HepG2 (cell line): Measurements from ENCODE around the gene HINT2. TPM values are rescaled to one million over a fixed set of nuclear protein-coding genes. Genes with fewer than 3 reads are reported as not detected.
A peak's percentile ranks its signal among the peaks of the same experiment; 100 is the strongest.

Experiments used
- ATAC-seq: fragments of 200-7000 bp; cut with Tn5 transposase; 3 replicates; pipeline ENCODE4 v1.9.1; 2020; ENCODE audit warnings: mild to moderate bottlenecking, moderate library complexity
- BruUV-seq: library from RNA; stranded (reverse); fragments of 400-500 nt; replicated peaks from 2 replicates; lab custom pipeline; 2021; lab: Mats Ljungman, UMichigan
- CTCF ChIA-PET: fragments of 300-600 bp; formaldehyde crosslinking; extraction: SDS; loops from one replicate; lab custom pipeline; 2021; ENCODE audit warnings: low total read pairs, inconsistent platforms, low intra/inter-chr PET ratio; lab: Yijun Ruan, JAX
- POLR2A ChIA-PET: fragments of 350-600 bp; sonication (Branson Sonifier 250); formaldehyde crosslinking; loops from one replicate; lab custom pipeline; 2020; ENCODE audit warnings: antibody characterized with exemption, inconsistent platforms; lab: Yijun Ruan, JAX
- DNase-seq: peaks from one replicate; pipeline ENCODE4 v3.0.0-alpha.2; 2015; ENCODE audit warnings: low spot score
- FAIRE-seq: peaks from 3 replicates; lab custom pipeline; 2011; peaks lifted over from hg19 to GRCh38; lab: Jason Lieb, UNC
- H2AFZ ChIP-seq: one replicate; pipeline ENCODE4 v1.6.1; 2011; ENCODE audit warnings: low read length, inconsistent platforms
- H3K27ac ChIP-seq: fragments of 300-600 bp; 3 replicates; pipeline ENCODE4 v1.8.0; 2011; ENCODE audit warnings: mixed run types, mild to moderate bottlenecking, mixed read lengths, low read length, inconsistent platforms; ENCODE audit not compliant: insufficient read depth; ENCODE audit errors: extremely low read length
- H3K27me3 ChIP-seq, 2 experiments: fragments of 200-600 bp in 1 of 2; 2 replicates in 1 of 2; 3 replicates in 1 of 2; pipeline versions ENCODE4 v1.6.0 to v1.8.0; 2011; ENCODE audit warnings: low read length in 2 of 2, mild to moderate bottlenecking in 2 of 2, moderate library complexity in 2 of 2, inconsistent platforms in 1 of 2; ENCODE audit not compliant: insufficient read depth in 2 of 2, control insufficient read depth in 1 of 2
- H3K36me3 ChIP-seq, 2 experiments: fragments of 200-600 bp in 1 of 2; replicated peaks in 1 of 2; 2 replicates in 1 of 2; 3 replicates in 1 of 2; pipeline versions ENCODE4 v1.5.1 to v1.8.0; 2011; ENCODE audit warnings: low read length in 2 of 2, inconsistent platforms in 1 of 2; ENCODE audit not compliant: insufficient read depth in 2 of 2, control insufficient read depth in 1 of 2
- H3K4me1 ChIP-seq: 2 replicates; pipeline ENCODE4 v1.5.1; 2012; ENCODE audit warnings: low read length, inconsistent platforms; ENCODE audit not compliant: insufficient read depth
- H3K4me2 ChIP-seq: 2 replicates; pipeline ENCODE4 v1.6.0; 2011; ENCODE audit warnings: low read depth, low read length, inconsistent platforms
- H3K4me3 ChIP-seq, 3 experiments: fragments of 200-600 bp in 1 of 3; sonication (generic), shearing (Covaris generic) in 1 of 3; replicated peaks in 1 of 3; 2 replicates each; pipeline ENCODE4 v1.5.1; 2011 to 2016; ENCODE audit warnings: low read length in 3 of 3, inconsistent platforms in 2 of 3, low read depth in 2 of 3, mild to moderate bottlenecking in 2 of 3, control low read depth in 1 of 3, mixed read lengths in 1 of 3; ENCODE audit not compliant: insufficient read depth in 1 of 3
- H3K79me2 ChIP-seq: one replicate; pipeline ENCODE4 v1.6.1; 2011; ENCODE audit warnings: low read length, inconsistent platforms; ENCODE audit not compliant: insufficient read depth
- H3K9ac ChIP-seq: 2 replicates; pipeline ENCODE4 v1.6.0; 2011; ENCODE audit warnings: mild to moderate bottlenecking, low read depth, low read length, inconsistent platforms; ENCODE audit not compliant: insufficient read depth
- H3K9me3 ChIP-seq: 2 replicates; pipeline ENCODE4 v1.5.1; 2012; ENCODE audit warnings: mild to moderate bottlenecking, low read length
- H4K20me1 ChIP-seq: 2 replicates; pipeline ENCODE4 v1.6.0; 2011; ENCODE audit warnings: inconsistent platforms, mild to moderate bottlenecking, low read length, moderate library complexity; ENCODE audit not compliant: insufficient read depth
- AGO1 ChIP-seq: fragments of 200-400 bp; formaldehyde crosslinking; IDR thresholded peaks from 2 replicates; pipeline ENCODE4 v1.6.1; 2017; ENCODE audit warnings: mild to moderate bottlenecking, low read depth, low read length, moderate library complexity; ENCODE audit not compliant: poor library complexity, severe bottlenecking
- BRCA1 ChIP-seq: sonication (generic); formaldehyde crosslinking; IDR thresholded peaks from 2 replicates; pipeline ENCODE4 v1.4.0; 2020; ENCODE audit warnings: missing genetic modification reagents
- HHEX ChIP-seq: IDR thresholded peaks from 2 replicates; pipeline ENCODE4 v1.6.1; 2016; ENCODE audit warnings: control low read depth
- PHF20 ChIP-seq: sonication (generic); formaldehyde crosslinking; IDR thresholded peaks from 2 replicates; pipeline ENCODE4 v1.5.0; 2020; ENCODE audit warnings: mild to moderate bottlenecking, missing genetic modification reagents
- RAD21 ChIP-seq: fragments of 450-650 bp; formaldehyde crosslinking; IDR thresholded peaks from 2 replicates; pipeline ENCODE4 v1.5.0; 2020; ENCODE audit warnings: mild to moderate bottlenecking
- RNF2 ChIP-seq: fragments of 450-650 bp; conservative IDR thresholded peaks from 2 replicates; pipeline ENCODE4 v1.6.1; 2016; ENCODE audit warnings: low read depth
- TEAD3 ChIP-seq: optimal IDR thresholded peaks from 2 replicates; pipeline ENCODE3; 2016; ENCODE audit warnings: borderline replicate concordance
- ZBTB3 ChIP-seq: sonication (generic); formaldehyde crosslinking; IDR thresholded peaks from 2 replicates; pipeline ENCODE4 v1.4.0; 2020; ENCODE audit warnings: low read depth, mild to moderate bottlenecking, moderate library complexity, missing genetic modification reagents, borderline replicate concordance
- ZBTB42 ChIP-seq: sonication (generic); formaldehyde crosslinking; IDR thresholded peaks from 2 replicates; pipeline ENCODE4 v1.5.0; 2020; ENCODE audit warnings: mild to moderate bottlenecking, missing genetic modification reagents
- ZNF124 ChIP-seq: sonication (generic); formaldehyde crosslinking; IDR thresholded peaks from 2 replicates; pipeline ENCODE4 v1.4.0; 2020; ENCODE audit warnings: missing genetic modification reagents
- ZNF180 ChIP-seq: sonication (generic); formaldehyde crosslinking; IDR thresholded peaks from 2 replicates; pipeline ENCODE4 v1.4.0; 2020; ENCODE audit warnings: low read depth, missing genetic modification reagents, borderline replicate concordance
- ZNF430 ChIP-seq: sonication (generic); formaldehyde crosslinking; IDR thresholded peaks from 2 replicates; pipeline ENCODE4 v1.9.0; 2021; ENCODE audit warnings: mild to moderate bottlenecking, missing genetic modification reagents
- ZNF431 ChIP-seq: sonication (generic); formaldehyde crosslinking; IDR thresholded peaks from 2 replicates; pipeline ENCODE4 v1.9.0; 2022; ENCODE audit warnings: missing genetic modification reagents, low read depth, mild to moderate bottlenecking, borderline replicate concordance
- ZNF44 ChIP-seq: sonication (generic); formaldehyde crosslinking; IDR thresholded peaks from 2 replicates; pipeline ENCODE4 v1.5.1; 2020; ENCODE audit warnings: mild to moderate bottlenecking, missing genetic modification reagents
- ZNF556 ChIP-seq: sonication (generic); formaldehyde crosslinking; IDR thresholded peaks from 2 replicates; pipeline ENCODE4 v1.4.0; 2020; ENCODE audit warnings: mild to moderate bottlenecking, missing genetic modification reagents, borderline replicate concordance
- ZNF569 ChIP-seq: sonication (generic); formaldehyde crosslinking; IDR thresholded peaks from 2 replicates; pipeline ENCODE4 v1.5.0; 2020; ENCODE audit warnings: mild to moderate bottlenecking, missing genetic modification reagents, moderate library complexity, borderline replicate concordance
- ZNF660 ChIP-seq: sonication (generic); formaldehyde crosslinking; IDR thresholded peaks from 2 replicates; pipeline ENCODE4 v1.5.1; 2020; ENCODE audit warnings: mild to moderate bottlenecking, low read depth, missing genetic modification reagents, borderline replicate concordance
- WGBS: methylation state at CpG from one replicate; pipeline ENCODE4 v1.1.6; 2017; ENCODE audit warnings: low lambda C conversion rate; 5-methylcytosine and 5-hydroxymethylcytosine counted together
- in situ Hi-C: cut with HindIII; loops from 2 replicates; pipeline ENCODE4 v1.10.0; 2017; ENCODE audit warnings: low pct_unique_long_range_greater_than_20kb; ENCODE audit not compliant: extremely low pct_ligation_motif_present
- intact Hi-C: fragments of 100-400 bp; cut with micrococcal nuclease; formaldehyde crosslinking; loops from one replicate; pipeline ENCODE4 v1.10.0; 2022; ENCODE audit not compliant: unreplicated experiment
- polyA plus RNA-seq, 8 experiments: library from polyadenylated mRNA; depleted of rRNA in 3 of 8; stranded (reverse) in 7 of 8; unstranded in 1 of 8; fragments of >200 nt; fragmentation: Illumina TruSeq in 4 of 8; extraction: Trizol in 4 of 8; gene quantifications; 2 replicates each; pipeline versions ENCODE4 v1.2.1 to v1.2.3, GENCODE V29; 2011 to 2016; ENCODE audit warnings: low read depth in 4 of 8, missing spikeins in 1 of 8, mixed read lengths in 1 of 8; ENCODE audit not compliant: insufficient read depth in 1 of 8
- total RNA-seq, 5 experiments: library from RNA; depleted of rRNA; stranded (reverse); fragments of >200 nt; fragmentation: Illumina TruSeq; extraction: Trizol; gene quantifications; 2 replicates each; pipeline ENCODE4 v1.2.3, GENCODE V29; 2016; ENCODE audit warnings: low read depth in 1 of 5
- TF ChIP-seq, protein P1 (sequence below): IDR thresholded peaks from 2 replicates; pipeline ENCODE4 v1.6.1; 2016; ENCODE audit warnings: mild to moderate bottlenecking
- TF ChIP-seq, protein P2 (sequence below): sonication (generic); formaldehyde crosslinking; IDR thresholded peaks from 2 replicates; pipeline ENCODE4 v1.5.1; 2020; ENCODE audit warnings: mild to moderate bottlenecking, missing genetic modification reagents, moderate library complexity
- TF ChIP-seq, protein P3 (sequence below): sonication (generic); formaldehyde crosslinking; IDR thresholded peaks from 2 replicates; pipeline ENCODE4 v1.4.0; 2020; ENCODE audit warnings: mild to moderate bottlenecking, missing genetic modification reagents
- TF ChIP-seq, protein P4 (sequence below): sonication (generic); IDR thresholded peaks from 2 replicates; pipeline ENCODE4 v1.6.1; 2016; ENCODE audit warnings: low read depth, borderline replicate concordance

The HINT2 gene
- total and polyA plus RNA-seq, 2 of the 13 experiments (the other 11 are each of a cell fraction or from before 2014, with no cell fraction given), result 37.9 to 56.2 TPM

DNA sequence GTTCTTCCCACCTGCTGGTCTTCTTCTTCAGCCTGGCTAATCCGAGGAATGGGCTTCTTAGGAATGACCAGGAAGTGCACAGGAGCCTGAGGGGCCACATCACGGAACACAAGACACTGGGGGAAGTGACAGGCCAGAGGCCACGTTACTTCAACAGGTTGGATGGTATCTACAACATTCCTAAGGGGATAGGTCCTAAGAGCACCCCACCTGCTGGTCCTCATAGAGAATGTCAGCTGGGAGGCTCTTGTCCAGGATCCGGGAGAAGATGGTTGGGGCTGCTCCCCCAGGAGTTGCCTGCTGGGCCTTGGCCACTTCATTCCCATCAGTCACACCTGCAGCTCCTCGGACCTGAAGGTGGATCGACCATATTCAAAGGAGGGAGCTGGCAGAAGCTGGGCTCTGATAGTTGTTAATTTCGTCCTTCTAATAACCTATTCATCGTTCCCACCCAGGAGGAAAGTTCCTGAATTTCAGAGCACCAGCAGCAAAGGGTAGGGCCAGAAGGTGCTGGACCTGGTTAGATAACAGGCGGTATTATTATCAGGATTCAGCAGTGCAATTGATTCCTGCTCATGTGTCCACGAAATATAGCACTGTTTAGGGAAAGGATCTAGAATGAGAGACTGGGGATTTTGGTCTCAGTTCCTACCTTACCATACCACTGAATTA, 1.3 kb downstream of the HINT2 start:
- POLR2A ChIA-PET, result interaction anchor here (0.6 to 2.1 kb wide), 12 partner anchors 12 to 156 kb away, joined by 3 to 16 read pairs (median 8); partner anchors contain the start of genes CCDC107, CREB3, FAM221B and GBA2
- peak overlapping the region; percentile 77 for H3K4me2 ChIP-seq
- H3K9ac ChIP-seq, result peak overlapping the region; percentile 98
- no peaks in the 10 kb centered on the region for H3K27me3 ChIP-seq
- CTCF ChIA-PET, result interaction anchor here (1.7 kb wide), 1 partner anchor 23 kb away, joined by 14 read pairs; no protein-coding TSS in a partner anchor
- peak; percentile 5; the same call in 1 of the 3 replicates for ATAC-seq
- FAIRE-seq, result peak; percentile 83
- no peak overlapping the region for H2AFZ ChIP-seq
- WGBS, result 35% methylated on average over 9 of the region's 10 CpGs
- peak overlapping the region; percentile 99 for H3K27ac ChIP-seq
- BruUV-seq, result TSS peak; percentile 84
- H3K4me1 ChIP-seq, result peaks cover 44% of the 10 kb centered on the region
- no peaks in the 10 kb centered on the region for H4K20me1 ChIP-seq
- peak; percentile 73 for DNase-seq
- H3K9me3 ChIP-seq, result no peaks in the 10 kb centered on the region
- H3K4me3 ChIP-seq, result peak overlapping the region; percentile 68 to 86 (median 86); a peak in 5 of 6 replicates
- H3K79me2 ChIP-seq, result peaks cover 5% of the 10 kb centered on the region
- intact Hi-C loops, result no loop called here
- peaks cover under 1 to 4% of the 10 kb centered on the region in 2 experiments; a peak in 1 of 5 replicates for H3K36me3 ChIP-seq
- in situ Hi-C loops, result no loop called here
- TF ChIP-seq ZNF44 (no peak), BRCA1 (CRISPR knock-in tag) (no peak), ZNF430 (CRISPR knock-in tag) (peak; percentile 6; the same call in 1 of the 2 replicates), ZNF660 (CRISPR knock-in tag) (no peak), ZBTB3 (no peak), ZNF124 (no peak), HHEX (CRISPR knock-in tag) (no peak), PHF20 (CRISPR knock-in tag) (no peak), ZBTB42 (CRISPR knock-in tag) (0 out of 2 replicates have a peak, but pooled peaks have one; percentile 52), TEAD3 (CRISPR knock-in tag) (peak; percentile 44), AGO1 (no peak), RAD21 (CRISPR knock-in tag) (0 out of 2 replicates have a peak, but pooled peaks have one; percentile 22), RNF2 (no peak), ZNF556 (CRISPR knock-in tag) (no peak), ZNF431 (CRISPR knock-in tag) (no peak), ZNF569 (no peak), ZNF180 (CRISPR knock-in tag) (no peak)
- TF ChIP-seq, protein P1, sequence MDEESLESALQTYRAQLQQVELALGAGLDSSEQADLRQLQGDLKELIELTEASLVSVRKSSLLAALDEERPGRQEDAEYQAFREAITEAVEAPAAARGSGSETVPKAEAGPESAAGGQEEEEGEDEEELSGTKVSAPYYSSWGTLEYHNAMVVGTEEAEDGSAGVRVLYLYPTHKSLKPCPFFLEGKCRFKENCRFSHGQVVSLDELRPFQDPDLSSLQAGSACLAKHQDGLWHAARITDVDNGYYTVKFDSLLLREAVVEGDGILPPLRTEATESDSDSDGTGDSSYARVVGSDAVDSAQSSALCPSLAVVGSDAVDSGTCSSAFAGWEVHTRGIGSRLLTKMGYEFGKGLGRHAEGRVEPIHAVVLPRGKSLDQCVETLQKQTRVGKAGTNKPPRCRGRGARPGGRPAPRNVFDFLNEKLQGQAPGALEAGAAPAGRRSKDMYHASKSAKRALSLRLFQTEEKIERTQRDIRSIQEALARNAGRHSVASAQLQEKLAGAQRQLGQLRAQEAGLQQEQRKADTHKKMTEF (CRISPR knock-in tag), result no peak
- TF ChIP-seq, protein P2, sequence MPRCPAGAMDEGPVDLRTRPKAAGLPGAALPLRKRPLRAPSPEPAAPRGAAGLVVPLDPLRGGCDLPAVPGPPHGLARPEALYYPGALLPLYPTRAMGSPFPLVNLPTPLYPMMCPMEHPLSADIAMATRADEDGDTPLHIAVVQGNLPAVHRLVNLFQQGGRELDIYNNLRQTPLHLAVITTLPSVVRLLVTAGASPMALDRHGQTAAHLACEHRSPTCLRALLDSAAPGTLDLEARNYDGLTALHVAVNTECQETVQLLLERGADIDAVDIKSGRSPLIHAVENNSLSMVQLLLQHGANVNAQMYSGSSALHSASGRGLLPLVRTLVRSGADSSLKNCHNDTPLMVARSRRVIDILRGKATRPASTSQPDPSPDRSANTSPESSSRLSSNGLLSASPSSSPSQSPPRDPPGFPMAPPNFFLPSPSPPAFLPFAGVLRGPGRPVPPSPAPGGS (CRISPR knock-in tag), result no peak
- TF ChIP-seq, protein P3, sequence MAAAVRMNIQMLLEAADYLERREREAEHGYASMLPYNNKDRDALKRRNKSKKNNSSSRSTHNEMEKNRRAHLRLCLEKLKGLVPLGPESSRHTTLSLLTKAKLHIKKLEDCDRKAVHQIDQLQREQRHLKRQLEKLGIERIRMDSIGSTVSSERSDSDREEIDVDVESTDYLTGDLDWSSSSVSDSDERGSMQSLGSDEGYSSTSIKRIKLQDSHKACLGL (CRISPR knock-in tag), result no peak
- TF ChIP-seq, protein P4, sequence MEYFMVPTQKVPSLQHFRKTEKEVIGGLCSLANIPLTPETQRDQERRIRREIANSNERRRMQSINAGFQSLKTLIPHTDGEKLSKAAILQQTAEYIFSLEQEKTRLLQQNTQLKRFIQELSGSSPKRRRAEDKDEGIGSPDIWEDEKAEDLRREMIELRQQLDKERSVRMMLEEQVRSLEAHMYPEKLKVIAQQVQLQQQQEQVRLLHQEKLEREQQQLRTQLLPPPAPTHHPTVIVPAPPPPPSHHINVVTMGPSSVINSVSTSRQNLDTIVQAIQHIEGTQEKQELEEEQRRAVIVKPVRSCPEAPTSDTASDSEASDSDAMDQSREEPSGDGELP, result 0 out of 2 replicates have a peak, but pooled peaks have one; percentile 29
